Activated B cell treated with CpG ODN at 0.5 μM for 24 hours (primary cell): ENCODE measurements around the gene GALT. TPM values are rescaled to one million over a fixed set of nuclear protein-coding genes. Genes with fewer than 3 reads are reported as not detected.

Source experiments
- ATAC-seq: fragments of 200-7000 bp; cut with Tn5 transposase; one replicate; pipeline ENCODE4 v1.10.0; 2021; ENCODE audit warnings: low read depth, mild to moderate bottlenecking, moderate library complexity
- CTCF ChIA-PET: fragments of 350-600 bp; sonication (Branson Sonifier 250); formaldehyde crosslinking; loops from one replicate; lab custom pipeline; 2021; ENCODE audit warnings: antibody characterized with exemption; lab: Charles Lee
- POLR2A ChIA-PET: fragments of 350-600 bp; sonication (Branson Sonifier 250); formaldehyde crosslinking; loops from one replicate; lab custom pipeline; 2021; ENCODE audit warnings: antibody characterized with exemption; lab: Charles Lee
- DNase-seq: peaks from one replicate; pipeline ENCODE4 v3.0.0; 2022
- H3K27ac Mint-ChIP-seq: one replicate; pipeline ENCODE4 v1.8.0; 2020; ENCODE audit warnings: mixed read lengths
- H3K27me3 Mint-ChIP-seq: one replicate; pipeline ENCODE4 v1.8.0; 2021; ENCODE audit warnings: mixed read lengths
- H3K36me3 Mint-ChIP-seq: one replicate; pipeline ENCODE4 v1.8.0; 2021; ENCODE audit warnings: low read depth, mixed read lengths
- H3K4me1 Mint-ChIP-seq: one replicate; pipeline ENCODE4 v1.8.0; 2021; ENCODE audit warnings: mixed read lengths
- H3K4me3 Mint-ChIP-seq: one replicate; pipeline ENCODE4 v1.8.0; 2020; ENCODE audit warnings: mild to moderate bottlenecking, mixed read lengths
- H3K9me3 Mint-ChIP-seq: one replicate; pipeline ENCODE4 v1.8.0; 2020; ENCODE audit warnings: mixed read lengths
- CTCF ChIP-seq: fragments of 200-600 bp; IDR thresholded peaks from one replicate; pipeline ENCODE4 v1.8.0; 2022; ENCODE audit warnings: antibody characterized with exemption, mild to moderate bottlenecking
- intact Hi-C: fragments of 100-400 bp; cut with micrococcal nuclease; formaldehyde crosslinking; loops from one replicate; pipeline ENCODE4 v1.15.1; 2024
- total RNA-seq: library from RNA; stranded (reverse); gene quantifications from 2 replicates; pipeline ENCODE4 v1.2.3, GENCODE V29; 2022

Gene GALT
- total RNA-seq, 1 donor from 2014 or later, result 62.5 TPM

DNA sequence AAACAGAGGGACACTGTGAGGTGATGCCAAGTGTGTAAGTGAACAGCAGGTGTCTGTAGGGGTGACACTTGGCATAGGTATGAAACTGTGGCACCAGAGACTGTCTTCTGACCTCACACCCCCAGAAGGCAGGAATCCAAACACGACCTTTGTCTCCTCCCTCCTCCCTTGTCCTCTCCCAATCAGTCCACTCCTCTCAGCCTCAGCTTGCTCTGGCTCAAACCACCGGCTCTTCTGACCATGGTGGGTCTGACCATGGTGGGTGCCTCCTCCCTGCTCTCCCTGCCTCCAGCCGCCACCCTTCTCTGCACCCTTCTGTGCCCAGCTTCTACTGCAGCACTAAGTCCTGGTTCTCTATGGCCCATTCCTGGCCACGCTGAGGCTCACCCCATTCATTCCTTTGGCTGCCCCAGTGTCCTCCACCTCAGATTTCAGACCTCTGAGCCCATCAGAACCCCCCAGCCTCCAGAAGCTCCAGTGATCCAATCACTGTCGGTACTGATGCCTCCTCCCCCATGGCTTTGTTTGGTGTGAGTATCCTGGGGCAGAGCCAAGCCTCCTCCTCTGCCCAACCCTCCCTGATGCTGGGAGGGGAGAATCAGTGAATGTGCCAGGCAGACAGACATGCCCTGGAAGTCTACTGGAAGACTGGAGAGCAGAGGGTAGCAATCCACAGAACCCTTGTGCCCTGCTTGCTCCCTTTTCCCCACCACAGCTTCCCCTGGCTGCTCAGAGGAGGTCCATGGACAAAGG, 15.9 kb upstream of the GALT start:
- TF ChIP-seq CTCF, result no peak
- intact Hi-C loops, result loop anchor here (10.0 kb wide), 1 partner anchor 354 kb away; the partner anchor contains the start of gene DNAJB5
- H3K27ac Mint-ChIP-seq, result no peak overlapping the region
- peaks cover 46% of the 10 kb centered on the region for H3K27me3 Mint-ChIP-seq
- H3K4me3 Mint-ChIP-seq, result no peak overlapping the region
- no peaks in the 10 kb centered on the region for H3K9me3 Mint-ChIP-seq
- ChIA-PET CTCF (interaction anchor here (1.2 kb wide), 1 partner anchor 24 kb away, joined by 3 read pairs; no protein-coding TSS in a partner anchor), POLR2A (interaction anchor here (1.7 kb wide), 1 partner anchor 7 kb away, joined by 7 read pairs; the partner anchor contains the start of gene SIGMAR1)
- ATAC-seq (no peak), DNase-seq (no peak)
- peaks cover 2% of the 10 kb centered on the region for H3K36me3 Mint-ChIP-seq
- peaks cover 24% of the 10 kb centered on the region for H3K4me1 Mint-ChIP-seq

- ATAC-seq (no peak), DNase-seq (no peak)
- ChIA-PET POLR2A (interaction anchor here (0.6 to 5.5 kb wide), 7 partner anchors 8 to 1557 kb away, joined by 3 to 44 read pairs (median 5); partner anchors contain the start of genes CLTA, DCTN3, GALT and RPP25L), CTCF (interaction anchor here (1.1 to 5.2 kb wide), 13 partner anchors 10 to 254 kb away, joined by 3 to 62 read pairs (median 10); partner anchors contain the start of genes DCTN3, DNAI1, FAM219A and GALT)
- peaks cover 2% of the 10 kb centered on the region for H3K36me3 Mint-ChIP-seq
- H3K27me3 Mint-ChIP-seq, result peaks cover 23% of the 10 kb centered on the region
- intact Hi-C loops, result loop anchor here (10.0 kb wide), 1 partner anchor 352 kb away; the partner anchor contains the start of gene DNAJB5
- H3K27ac Mint-ChIP-seq, result no peak overlapping the region
- H3K9me3 Mint-ChIP-seq, result no peaks in the 10 kb centered on the region
- peaks cover 39% of the 10 kb centered on the region for H3K4me1 Mint-ChIP-seq
- no peak for TF ChIP-seq CTCF
- no peak overlapping the region for H3K4me3 Mint-ChIP-seq
These were observed 13.3 kb upstream of the GALT start for GRCh38 chr9:34633166-34633565.

GRCh38 chr9:34633851-34634550, 12.5 kb upstream of the GALT start:
- no peak overlapping the region for H3K4me3 Mint-ChIP-seq
- DNase-seq (peak; percentile 63), ATAC-seq (peak; percentile 20)
- H3K36me3 Mint-ChIP-seq, result peaks cover 2% of the 10 kb centered on the region
- intact Hi-C loops, result loop anchor here (1.0 to 10.0 kb wide), 8 partner anchors 14 to 351 kb away; partner anchors contain the start of genes DCTN3, DNAJB5 and RPP25L
- H3K27ac Mint-ChIP-seq, result no peak overlapping the region
- POLR2A ChIA-PET, result interaction anchor here (0.6 to 5.5 kb wide), 6 partner anchors 9 to 1556 kb away, joined by 3 to 44 read pairs (median 5); partner anchors contain the start of genes CLTA, DCTN3, GALT and RPP25L
- TF ChIP-seq CTCF, result no peak
- CTCF ChIA-PET, result interaction anchor here (0.6 to 5.2 kb wide), 17 partner anchors 9 to 301 kb away, joined by 3 to 62 read pairs (median 9); partner anchors contain the start of genes DCTN3, DNAI1, FAM219A and GALT
- no peaks in the 10 kb centered on the region for H3K9me3 Mint-ChIP-seq
- H3K27me3 Mint-ChIP-seq, result peaks cover 18% of the 10 kb centered on the region
- peaks cover 39% of the 10 kb centered on the region for H3K4me1 Mint-ChIP-seq

GRCh38 chr9:34634551-34635248, 11.8 kb upstream of the GALT start:
- intact Hi-C loops, result loop anchor here (1.0 to 10.0 kb wide), 9 partner anchors 14 to 350 kb away; partner anchors contain the start of genes DCTN3, DNAJB5, KIF24 and NUDT2
- Mint-ChIP-seq H3K27me3 (peaks cover 11% of the 10 kb centered on the region), H3K27ac (no peak overlapping the region), H3K36me3 (peaks cover 2% of the 10 kb centered on the region), H3K9me3 (no peaks in the 10 kb centered on the region), H3K4me1 (peaks cover 32% of the 10 kb centered on the region), H3K4me3 (no peak overlapping the region)
- ChIA-PET CTCF (interaction anchor here (1.0 to 5.2 kb wide), 16 partner anchors 8 to 256 kb away, joined by 3 to 62 read pairs (median 10); partner anchors contain the start of genes DCTN3, DNAI1, FAM219A and GALT), POLR2A (interaction anchor here (1.1 to 5.5 kb wide), 4 partner anchors 12 to 22 kb away, joined by 4 to 44 read pairs (median 6); partner anchors contain the start of genes DCTN3, GALT and RPP25L)
- DNase-seq, result no peak
- ATAC-seq, result no peak
- no peak for TF ChIP-seq CTCF
